Muscle of back (tissue), 11 donors: Measurements from ENCODE around the gene KHDC3L. TPM values are rescaled to one million over a fixed set of nuclear protein-coding genes. Genes with fewer than 3 reads are reported as not detected.
"Not testable (repeated sequence)": the region's sequence is repeated elsewhere in the genome, so short reads cannot be mapped to it uniquely, and the experiment has no call there.

Experiments used
- DNase-seq, 3 donors: peaks; one replicate each; pipeline versions ENCODE4 v3.0.0 to v3.0.0-alpha.2; 2013
- polyA plus RNA-seq, 10 donors: library from polyadenylated mRNA; unstranded; fragments of 120-200 nt; gene quantifications; one replicate each; pipeline ENCODE4 v1.2.1, GENCODE V29; 2013; ENCODE audit not compliant: insufficient read length in 10 of 10

The KHDC3L gene
- polyA plus RNA-seq, 10 donors: 0.15 TPM; not detected in 9

- DNase-seq: no peak
Observed at GRCh38 chr6:73369563-73369962, 7.1 kb downstream of the KHDC3L start, which contains the start of gene OOEP. Gene OOEP, minus strand, starts transcription at chr6:73369897. Its CDS starts 105 bp downstream, at chr6:73369792.

GRCh38 chr6:73371984-73372383 is 9.5 kb downstream of the KHDC3L start:
- no peak for DNase-seq

- DNase-seq: no peak
Observed at GRCh38 chr6:73372516-73372915, 10.1 kb downstream of the KHDC3L start.

GRCh38 chr6:73375216-73375615 is 12.8 kb downstream of the KHDC3L start:
- no peak for DNase-seq

- no peak for DNase-seq
Observed at GRCh38 chr6:73377225-73377624, 14.8 kb downstream of the KHDC3L start.

GRCh38 chr6:73381531-73381930 is 19.1 kb downstream of the KHDC3L start:
- not testable (repeated sequence) for DNase-seq

GRCh38 chr6:73382462-73383113 is 20.1 kb downstream of the KHDC3L start:
- DNase-seq: no peak

GRCh38 chr6:73388433-73388799 is 26.0 kb downstream of the KHDC3L start:
- no peak for DNase-seq

- DNase-seq: peak; percentile 25 to 77 (median 50)
Observed at GRCh38 chr6:73388800-73389512, 26.5 kb downstream of the KHDC3L start.

GRCh38 chr6:73389854-73390253 is 27.4 kb downstream of the KHDC3L start:
- no peak for DNase-seq

- no peak for DNase-seq
Observed at GRCh38 chr6:73391675-73392074, 29.2 kb downstream of the KHDC3L start.

- not testable (repeated sequence) for DNase-seq
Observed at GRCh38 chr6:73392188-73392587, 29.7 kb downstream of the KHDC3L start.

GRCh38 chr6:73393278-73393677 is 30.8 kb downstream of the KHDC3L start:
- no peak for DNase-seq

- DNase-seq: peak; percentile 16 to 63 (median 40)
Observed at GRCh38 chr6:73394577-73395354, 32.3 kb downstream of the KHDC3L start, which contains the start of gene DDX43. Gene DDX43, plus strand, starts transcription at chr6:73394828. Its CDS starts 78 bp downstream, at chr6:73394906.

GRCh38 chr6:73395875-73396274 is 33.4 kb downstream of the KHDC3L start:
- DNase-seq: no peak

- no peak for DNase-seq
Observed at GRCh38 chr6:73400656-73401055, 38.2 kb downstream of the KHDC3L start.

GRCh38 chr6:73409395-73409794 is 46.9 kb downstream of the KHDC3L start:
- no peak for DNase-seq

- DNase-seq: no peak
Observed at GRCh38 chr6:73413102-73413501, 50.6 kb downstream of the KHDC3L start.
